ENCODE data around the gene TSEN54.
"Not testable (repeated sequence)": the region's sequence is repeated elsewhere in the genome, so short reads cannot be mapped to it uniquely, and the experiment has no call there.

TSEN54 gene

GRCh38 chr17:75476271-75476671 lies 40.1 kb upstream of the TSEN54 start:
- Histone ChIP-seq H3F3A (ENCODE audit: insufficient read depth, low read length) (no peaks in the 10 kb centered on the region), H3K9ac (ENCODE audit: low read length) (no peak overlapping the region), H3K36me3 (replicated peaks; ENCODE audit: insufficient read depth, low read length) (no peaks in the 10 kb centered on the region), H3K9me2 (replicated peaks; ENCODE audit: insufficient read depth, low read length) (no peaks in the 10 kb centered on the region), H3K4me3 (ENCODE audit: low read length) (no peak overlapping the region), H3K27ac (ENCODE audit: low read length) (no peak overlapping the region), H3K9me3 (replicated peaks; ENCODE audit: insufficient read depth, low read length) (no peaks in the 10 kb centered on the region), H3K79me2 (ENCODE audit: low read length) (no peaks in the 10 kb centered on the region), H3K4me1 (ENCODE audit: low read length) (no peaks in the 10 kb centered on the region), H3K27me3 (replicated peaks; ENCODE audit: insufficient read depth, low read length) (no peaks in the 10 kb centered on the region), H3K4me2 (ENCODE audit: low read depth, low read length) (no peak overlapping the region), H2AFZ (ENCODE audit: low read length) (no peak overlapping the region), H4K20me1 (ENCODE audit: insufficient read depth, low read length) (no peaks in the 10 kb centered on the region)
- TF ChIP-seq EZH2phosphoT487 (IDR thresholded peaks at IDR 0.05; ENCODE audit: low read length) (no peak), EZH2 (optimal IDR thresholded peaks at IDR 0.05; ENCODE audit: low read depth, low read length) (no peak)
- TF ChIP-seq, protein P1, sequence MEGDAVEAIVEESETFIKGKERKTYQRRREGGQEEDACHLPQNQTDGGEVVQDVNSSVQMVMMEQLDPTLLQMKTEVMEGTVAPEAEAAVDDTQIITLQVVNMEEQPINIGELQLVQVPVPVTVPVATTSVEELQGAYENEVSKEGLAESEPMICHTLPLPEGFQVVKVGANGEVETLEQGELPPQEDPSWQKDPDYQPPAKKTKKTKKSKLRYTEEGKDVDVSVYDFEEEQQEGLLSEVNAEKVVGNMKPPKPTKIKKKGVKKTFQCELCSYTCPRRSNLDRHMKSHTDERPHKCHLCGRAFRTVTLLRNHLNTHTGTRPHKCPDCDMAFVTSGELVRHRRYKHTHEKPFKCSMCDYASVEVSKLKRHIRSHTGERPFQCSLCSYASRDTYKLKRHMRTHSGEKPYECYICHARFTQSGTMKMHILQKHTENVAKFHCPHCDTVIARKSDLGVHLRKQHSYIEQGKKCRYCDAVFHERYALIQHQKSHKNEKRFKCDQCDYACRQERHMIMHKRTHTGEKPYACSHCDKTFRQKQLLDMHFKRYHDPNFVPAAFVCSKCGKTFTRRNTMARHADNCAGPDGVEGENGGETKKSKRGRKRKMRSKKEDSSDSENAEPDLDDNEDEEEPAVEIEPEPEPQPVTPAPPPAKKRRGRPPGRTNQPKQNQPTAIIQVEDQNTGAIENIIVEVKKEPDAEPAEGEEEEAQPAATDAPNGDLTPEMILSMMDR (IDR thresholded peaks at IDR 0.05; ENCODE audit: low read length), result no peak
- DNase-seq, result no peak

DNA sequence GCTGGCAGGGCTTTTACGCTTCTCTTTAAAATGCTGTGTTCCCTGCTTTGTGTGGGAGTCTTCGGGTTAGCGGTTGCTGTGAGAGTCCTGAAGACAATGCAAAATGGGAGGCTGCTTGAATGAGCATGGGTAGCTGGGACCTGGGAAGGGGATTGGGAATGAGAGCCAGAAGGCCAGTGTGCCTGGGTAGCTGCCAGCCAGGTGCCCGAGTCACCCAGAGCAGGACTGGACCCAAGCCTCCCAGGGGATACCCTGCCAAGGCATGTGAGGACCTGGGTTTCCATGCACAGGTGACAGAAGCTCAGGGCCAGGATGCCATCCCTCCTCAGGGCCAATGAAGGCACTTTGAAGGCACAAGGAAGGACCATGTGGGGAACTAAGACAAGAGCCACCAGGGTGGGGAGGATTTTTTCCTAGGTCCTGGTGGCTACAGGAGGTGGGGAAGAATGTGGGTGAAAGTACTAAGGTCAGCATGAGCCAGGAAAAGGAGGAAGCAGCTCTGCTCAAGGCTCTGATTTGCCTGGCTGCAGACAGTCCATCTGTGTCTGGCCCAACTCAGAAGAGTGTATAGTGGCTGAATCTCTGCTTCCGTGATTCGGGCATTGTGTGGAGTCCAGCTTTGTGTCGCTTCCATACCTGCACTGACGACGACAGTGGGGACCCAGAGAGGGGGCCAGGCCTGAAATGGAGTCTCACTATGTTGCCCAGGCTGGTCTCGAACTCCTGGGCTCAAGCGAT lies 39.4 kb upstream of the TSEN54 start:
- H3K9me3 ChIP-seq (replicated peaks; ENCODE audit: insufficient read depth, low read length), result no peaks in the 10 kb centered on the region
- no peak overlapping the region for H2AFZ ChIP-seq (ENCODE audit: low read length)
- H4K20me1 ChIP-seq (ENCODE audit: insufficient read depth, low read length), result no peaks in the 10 kb centered on the region
- H3K27me3 ChIP-seq (replicated peaks; ENCODE audit: insufficient read depth, low read length), result no peaks in the 10 kb centered on the region
- no peaks in the 10 kb centered on the region for H3K79me2 ChIP-seq (ENCODE audit: low read length)
- H3K36me3 ChIP-seq (replicated peaks; ENCODE audit: insufficient read depth, low read length), result no peaks in the 10 kb centered on the region
- H3K4me1 ChIP-seq (ENCODE audit: low read length), result no peaks in the 10 kb centered on the region
- H3K9ac ChIP-seq (ENCODE audit: low read length), result no peak overlapping the region
- no peak for DNase-seq
- H3K4me2 ChIP-seq (ENCODE audit: low read depth, low read length), result no peak overlapping the region
- H3F3A ChIP-seq (ENCODE audit: insufficient read depth, low read length), result no peaks in the 10 kb centered on the region
- H3K9me2 ChIP-seq (replicated peaks; ENCODE audit: insufficient read depth, low read length), result no peaks in the 10 kb centered on the region
- TF ChIP-seq, protein P1 (IDR thresholded peaks at IDR 0.05; ENCODE audit: low read length), result no peak
- TF ChIP-seq EZH2 (optimal IDR thresholded peaks at IDR 0.05; ENCODE audit: low read depth, low read length), result no peak
- no peak overlapping the region for H3K4me3 ChIP-seq (ENCODE audit: low read length)
- H3K27ac ChIP-seq (ENCODE audit: low read length), result no peak overlapping the region

- not testable (repeated sequence) for H3K27me3 ChIP-seq (replicated peaks; ENCODE audit: insufficient read depth, low read length); H3K36me3 ChIP-seq (replicated peaks; ENCODE audit: insufficient read depth, low read length); H3K27ac ChIP-seq (ENCODE audit: low read length); H3K4me2 ChIP-seq (ENCODE audit: low read depth, low read length); H3F3A ChIP-seq (ENCODE audit: insufficient read depth, low read length); H3K9me2 ChIP-seq (replicated peaks; ENCODE audit: insufficient read depth, low read length); H3K9me3 ChIP-seq (replicated peaks; ENCODE audit: insufficient read depth, low read length); H3K79me2 ChIP-seq (ENCODE audit: low read length); H3K4me3 ChIP-seq (ENCODE audit: low read length); H2AFZ ChIP-seq (ENCODE audit: low read length); H4K20me1 ChIP-seq (ENCODE audit: insufficient read depth, low read length); DNase-seq; H3K4me1 ChIP-seq (ENCODE audit: low read length); H3K9ac ChIP-seq (ENCODE audit: low read length)
Measured at GRCh38 chr17:75477490-75477862, 38.9 kb upstream of the TSEN54 start.

GRCh38 chr17:75478508-75478907 lies 37.8 kb upstream of the TSEN54 start:
- no peak overlapping the region for H3K9ac ChIP-seq (ENCODE audit: low read length)
- H3K27ac ChIP-seq (ENCODE audit: low read length), result no peak overlapping the region
- DNase-seq, result no peak

More at GRCh38 chr17:75478508-75478907, 37.8 kb upstream of the TSEN54 start:
- H2AFZ ChIP-seq (ENCODE audit: low read length), result no peak overlapping the region
- no peaks in the 10 kb centered on the region for H3K79me2 ChIP-seq (ENCODE audit: low read length)
- no peaks in the 10 kb centered on the region for H3K4me1 ChIP-seq (ENCODE audit: low read length)
- no peaks in the 10 kb centered on the region for H3K36me3 ChIP-seq (replicated peaks; ENCODE audit: insufficient read depth, low read length)
- H3K27me3 ChIP-seq (replicated peaks; ENCODE audit: insufficient read depth, low read length), result no peaks in the 10 kb centered on the region
- TF ChIP-seq EZH2 (optimal IDR thresholded peaks at IDR 0.05; ENCODE audit: low read depth, low read length) (no peak), EZH2phosphoT487 (IDR thresholded peaks at IDR 0.05; ENCODE audit: low read length) (no peak)
- TF ChIP-seq, protein P1 (IDR thresholded peaks at IDR 0.05; ENCODE audit: low read length), result no peak
- H3K4me2 ChIP-seq (ENCODE audit: low read depth, low read length), result no peak overlapping the region
- H4K20me1 ChIP-seq (ENCODE audit: insufficient read depth, low read length), result no peaks in the 10 kb centered on the region
- no peaks in the 10 kb centered on the region for H3K9me2 ChIP-seq (replicated peaks; ENCODE audit: insufficient read depth, low read length)
- no peak overlapping the region for H3K4me3 ChIP-seq (ENCODE audit: low read length)
- H3K9me3 ChIP-seq (replicated peaks; ENCODE audit: insufficient read depth, low read length), result no peaks in the 10 kb centered on the region
- H3F3A ChIP-seq (ENCODE audit: insufficient read depth, low read length), result no peaks in the 10 kb centered on the region

All from MM.1S (cell line).